ENCODE data around the gene OXER1. TPM values are rescaled to one million over a fixed set of nuclear protein-coding genes. Genes with fewer than 3 reads are reported as not detected.

The OXER1 gene
- total and polyA plus RNA-seq, 4 experiments from 2014 or later: not detected

DNA sequence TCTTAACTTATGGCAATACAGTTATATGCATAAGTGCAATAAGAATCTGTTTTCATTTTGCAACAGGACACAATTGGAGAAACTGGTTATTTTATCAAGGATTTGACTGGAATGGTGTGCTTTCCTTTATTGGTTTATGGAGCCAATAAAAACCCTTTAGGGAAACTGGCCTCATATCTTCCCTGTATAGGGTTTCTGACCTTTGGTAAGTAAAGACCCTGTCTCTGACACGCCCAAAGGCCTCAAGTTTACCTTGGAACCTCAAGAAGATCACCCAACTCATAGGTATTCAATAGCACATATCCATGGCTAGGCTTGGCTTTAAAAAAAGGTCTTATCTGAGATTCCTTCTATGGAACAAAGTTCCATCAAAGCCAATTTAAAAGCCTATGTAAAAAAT, 17.2 kb upstream of the OXER1 start:
- H3K4me1 Mint-ChIP-seq: no peaks in the 10 kb centered on the region
- no peak overlapping the region for H3K4me3 Mint-ChIP-seq
- ChIA-PET POLR2A (ENCODE audit: partially characterized antibody) (no interaction called here), CTCF (ENCODE audit: partially characterized antibody) (no interaction called here)
- H3K9me3 Mint-ChIP-seq: peaks cover 0 to 9% (median 3%) of the 10 kb centered on the region in 8 donors
- Histone ChIP-seq H3K27ac (ENCODE audit: low read depth, low read length) (no peak overlapping the region), H3K9me3 (ENCODE audit: control insufficient read depth in 1 of 2, low read length in 2 of 2) (no peaks in the 10 kb centered on the region), H3K36me3 (ENCODE audit: insufficient read depth, low read length) (no peaks in the 10 kb centered on the region), H3K4me1 (ENCODE audit: insufficient read depth, low read length) (no peaks in the 10 kb centered on the region), H3K4me3 (ENCODE audit: low read length in 2 of 2) (no peak overlapping the region), H3K27me3 (ENCODE audit: insufficient read depth, low read length) (no peaks in the 10 kb centered on the region)
- no peak for DNase-seq
- H3K36me3 Mint-ChIP-seq: peaks cover 1 to 8% of the 10 kb centered on the region in 2 donors
- H3K27ac Mint-ChIP-seq: no peak overlapping the region
- intact Hi-C loops (cut with micrococcal nuclease): no loop called here
- H3K27me3 Mint-ChIP-seq: peaks cover under 1 to 2% of the 10 kb centered on the region in 2 donors

- H3K4me3 Mint-ChIP-seq: no peak overlapping the region
- Histone ChIP-seq H3K27ac (ENCODE audit: low read depth, low read length) (no peak overlapping the region), H3K4me1 (ENCODE audit: insufficient read depth, low read length) (peaks cover 8% of the 10 kb centered on the region), H3K4me3 (ENCODE audit: low read length in 2 of 2) (no peak overlapping the region), H3K9me3 (ENCODE audit: control insufficient read depth in 1 of 2, low read length in 2 of 2) (no peaks in the 10 kb centered on the region), H3K27me3 (ENCODE audit: insufficient read depth, low read length) (no peaks in the 10 kb centered on the region), H3K36me3 (ENCODE audit: insufficient read depth, low read length) (no peaks in the 10 kb centered on the region)
- H3K36me3 Mint-ChIP-seq: peaks cover 1 to 8% of the 10 kb centered on the region in 2 donors
- peaks cover 0 to 2% of the 10 kb centered on the region in 2 donors for H3K27me3 Mint-ChIP-seq
- CTCF ChIA-PET (ENCODE audit: partially characterized antibody): no interaction called here
- intact Hi-C loops (cut with micrococcal nuclease): no loop called here
- no peak overlapping the region for H3K27ac Mint-ChIP-seq
- peaks cover 5 to 11% (median 7%) of the 10 kb centered on the region in 4 donors for H3K4me1 Mint-ChIP-seq
- H3K9me3 Mint-ChIP-seq: peaks cover 0 to 9% (median 3%) of the 10 kb centered on the region in 8 donors
- DNase-seq: no peak
- POLR2A ChIA-PET (ENCODE audit: partially characterized antibody): no interaction called here
Measured at GRCh38 chr2:42777883-42778805, 14.2 kb upstream of the OXER1 start.

DNA sequence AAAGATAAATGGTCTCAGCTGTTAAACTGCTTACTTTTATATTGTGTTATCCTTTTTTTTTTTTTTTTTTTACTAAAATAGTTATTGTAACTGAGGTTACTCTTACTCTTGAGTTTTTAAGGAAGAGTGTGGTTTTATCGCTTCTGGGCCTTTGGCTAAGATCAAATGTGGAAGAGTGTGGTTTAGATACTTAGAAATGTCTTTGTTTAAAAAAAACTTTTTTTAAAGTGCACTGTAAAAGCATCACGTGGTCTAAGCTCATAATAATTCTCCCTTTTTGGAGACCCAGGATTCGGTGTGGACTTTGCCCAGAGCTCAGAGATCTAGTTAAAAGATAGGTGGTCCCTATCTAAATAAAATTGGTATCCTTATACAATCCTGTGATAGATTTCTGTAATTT, 11.9 kb upstream of the OXER1 start:
- peaks cover 0 to 9% (median under 1%) of the 10 kb centered on the region in 8 donors for H3K9me3 Mint-ChIP-seq
- Histone ChIP-seq H3K4me3 (ENCODE audit: low read length in 2 of 2) (no peak overlapping the region), H3K36me3 (ENCODE audit: insufficient read depth, low read length) (no peaks in the 10 kb centered on the region), H3K27me3 (ENCODE audit: insufficient read depth, low read length) (no peaks in the 10 kb centered on the region), H3K27ac (ENCODE audit: low read depth, low read length) (no peak overlapping the region), H3K4me1 (ENCODE audit: insufficient read depth, low read length) (peaks cover 8% of the 10 kb centered on the region), H3K9me3 (ENCODE audit: control insufficient read depth in 1 of 2, low read length in 2 of 2) (no peaks in the 10 kb centered on the region)
- H3K27me3 Mint-ChIP-seq: no peaks in the 10 kb centered on the region
- no peak for DNase-seq
- no peak overlapping the region for H3K27ac Mint-ChIP-seq
- H3K4me3 Mint-ChIP-seq: peak overlapping the region in 1 of 8 donors; percentile 17
- ChIA-PET POLR2A (ENCODE audit: partially characterized antibody) (interaction anchor here (0.9 to 1.1 kb wide), 2 partner anchors 9 to 34 kb away, joined by 3 read pairs; no protein-coding TSS in a partner anchor), CTCF (ENCODE audit: partially characterized antibody) (no interaction called here)
- H3K4me1 Mint-ChIP-seq: peaks cover 5 to 11% (median 7%) of the 10 kb centered on the region in 4 donors
- H3K36me3 Mint-ChIP-seq: peaks cover 0 to 4% of the 10 kb centered on the region in 2 donors
- intact Hi-C loops (cut with micrococcal nuclease): no loop called here

DNA sequence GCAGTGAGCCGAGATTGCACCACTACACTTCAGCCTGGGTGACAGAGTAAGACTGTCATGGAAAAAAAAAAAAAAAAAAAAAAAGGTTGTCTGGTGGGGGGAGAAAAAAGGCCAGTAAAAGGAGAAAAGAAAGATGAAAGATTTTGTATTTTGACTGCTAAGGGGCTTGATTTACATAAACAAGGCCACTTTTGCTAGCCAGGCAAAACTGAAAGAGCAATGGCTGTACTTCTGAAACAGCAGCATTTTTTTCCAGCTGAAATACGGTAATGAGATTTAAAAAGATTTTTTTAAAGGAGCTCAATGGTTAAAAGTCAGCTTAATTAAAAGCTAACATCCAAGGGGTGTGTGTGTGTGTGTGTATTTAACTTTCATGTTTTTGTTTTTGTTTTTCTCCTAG, 11.3 kb upstream of the OXER1 start:
- CTCF ChIA-PET (ENCODE audit: partially characterized antibody): no interaction called here

GRCh38 chr2:42771546-42772153, 7.7 kb upstream of the OXER1 start:
- peaks cover 8% of the 10 kb centered on the region for H3K4me1 ChIP-seq (ENCODE audit: insufficient read depth, low read length)
- no peak overlapping the region for H3K4me3 ChIP-seq (ENCODE audit: low read length in 2 of 2)
- no peak overlapping the region for H3K27ac ChIP-seq (ENCODE audit: low read depth, low read length)
- H3K27me3 Mint-ChIP-seq: no peaks in the 10 kb centered on the region
- H3K4me3 Mint-ChIP-seq: no peak overlapping the region
- ChIA-PET CTCF (ENCODE audit: partially characterized antibody) (no interaction called here), POLR2A (ENCODE audit: partially characterized antibody) (no interaction called here)
- H3K36me3 Mint-ChIP-seq: no peaks in the 10 kb centered on the region
- peaks cover 5 to 11% (median 7%) of the 10 kb centered on the region in 4 donors for H3K4me1 Mint-ChIP-seq
- H3K36me3 ChIP-seq (ENCODE audit: insufficient read depth, low read length): no peaks in the 10 kb centered on the region
- no peaks in the 10 kb centered on the region for H3K9me3 ChIP-seq (ENCODE audit: control insufficient read depth in 1 of 2, low read length in 2 of 2)
- no peak for DNase-seq
- H3K27ac Mint-ChIP-seq: no peak overlapping the region
- H3K27me3 ChIP-seq (ENCODE audit: insufficient read depth, low read length): no peaks in the 10 kb centered on the region
- no peaks in the 10 kb centered on the region for H3K9me3 Mint-ChIP-seq
- intact Hi-C loops (cut with micrococcal nuclease): no loop called here

More for the DNA sequence above, 11.3 kb upstream of the OXER1 start:
- Histone ChIP-seq H3K9me3 (ENCODE audit: control insufficient read depth in 1 of 2, low read length in 2 of 2) (no peaks in the 10 kb centered on the region), H3K4me1 (ENCODE audit: insufficient read depth, low read length) (peaks cover 8% of the 10 kb centered on the region), H3K36me3 (ENCODE audit: insufficient read depth, low read length) (no peaks in the 10 kb centered on the region), H3K27me3 (ENCODE audit: insufficient read depth, low read length) (no peaks in the 10 kb centered on the region), H3K4me3 (ENCODE audit: low read length in 2 of 2) (no peak overlapping the region), H3K27ac (ENCODE audit: low read depth, low read length) (no peak overlapping the region)
- Mint-ChIP-seq H3K27ac (peak overlapping the region in 2 of 7 donors; percentile 17 to 46), H3K9me3 (peaks cover 0 to 4% (median 0%) of the 10 kb centered on the region in 8 donors), H3K4me3 (peak overlapping the region in 1 of 8 donors; percentile 31), H3K27me3 (no peaks in the 10 kb centered on the region), H3K36me3 (peaks cover 0 to 4% of the 10 kb centered on the region in 2 donors), H3K4me1 (peaks cover 5 to 11% (median 7%) of the 10 kb centered on the region in 4 donors)
- POLR2A ChIA-PET (ENCODE audit: partially characterized antibody): interaction anchor here (0.9 to 1.1 kb wide), 2 partner anchors 9 to 35 kb away, joined by 3 read pairs; no protein-coding TSS in a partner anchor
- intact Hi-C loops (cut with micrococcal nuclease): no loop called here
- no peak for DNase-seq

DNA sequence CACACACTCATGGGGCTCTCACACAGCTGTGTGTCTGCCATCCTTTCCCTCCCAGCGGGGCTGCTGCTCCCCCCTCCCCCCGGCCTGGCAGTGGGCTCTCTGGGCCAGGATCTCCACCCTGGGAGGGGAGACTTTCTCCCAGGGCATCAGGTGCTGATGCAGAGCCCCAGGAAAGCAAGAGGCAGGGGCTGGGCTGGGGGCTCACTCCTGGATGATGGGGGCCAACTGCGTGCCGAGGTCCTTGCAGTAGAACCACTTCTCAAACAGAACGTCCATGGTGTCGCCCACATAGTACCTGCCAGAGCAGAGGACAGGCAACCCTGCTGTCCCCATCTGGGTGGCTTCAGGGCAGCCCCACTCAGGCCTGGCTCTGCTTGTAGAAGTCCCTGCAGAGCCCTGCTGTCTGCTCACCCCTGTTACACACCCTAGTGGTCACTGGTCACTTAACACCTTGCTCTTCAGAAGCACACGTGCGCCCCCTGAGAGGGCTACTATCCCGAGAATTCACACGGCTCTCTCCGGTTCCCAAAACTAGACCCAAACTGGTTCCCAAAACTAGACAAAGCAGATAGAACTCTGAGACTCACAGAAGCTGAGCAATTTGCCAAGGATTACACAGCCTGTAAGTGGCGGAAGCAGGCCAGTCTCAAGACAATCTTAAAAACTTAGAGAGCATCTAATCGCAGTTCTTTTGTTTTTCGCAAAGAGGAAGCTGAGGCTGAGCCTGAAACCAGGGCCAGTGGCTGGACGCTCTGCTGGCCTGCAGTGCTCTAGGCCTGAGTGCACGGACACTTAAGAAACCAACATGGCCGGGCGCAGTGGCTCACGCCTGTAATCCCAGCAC, 6.6 kb upstream of the OXER1 start:
- intact Hi-C loops (cut with micrococcal nuclease): no loop called here
- H3K9me3 ChIP-seq (ENCODE audit: control insufficient read depth in 1 of 2, low read length in 2 of 2): no peaks in the 10 kb centered on the region
- Mint-ChIP-seq H3K27ac (peak overlapping the region in 1 of 7 donors; percentile 24), H3K4me3 (no peak overlapping the region), H3K27me3 (no peaks in the 10 kb centered on the region), H3K4me1 (peaks cover 2 to 6% (median 4%) of the 10 kb centered on the region in 4 donors), H3K9me3 (no peaks in the 10 kb centered on the region), H3K36me3 (no peaks in the 10 kb centered on the region)
- no peak overlapping the region for H3K4me3 ChIP-seq (ENCODE audit: low read length in 2 of 2)
- no peak overlapping the region for H3K27ac ChIP-seq (ENCODE audit: low read depth, low read length)
- H3K4me1 ChIP-seq (ENCODE audit: insufficient read depth, low read length): peaks cover 4% of the 10 kb centered on the region
- no peak for DNase-seq
- POLR2A ChIA-PET (ENCODE audit: partially characterized antibody): no interaction called here
- no peaks in the 10 kb centered on the region for H3K27me3 ChIP-seq (ENCODE audit: insufficient read depth, low read length)
- H3K36me3 ChIP-seq (ENCODE audit: insufficient read depth, low read length): no peaks in the 10 kb centered on the region
- CTCF ChIA-PET (ENCODE audit: partially characterized antibody): no interaction called here

Data from CD4-positive, alpha-beta memory T cell (primary cell).